Measurements from ENCODE around the gene LTBP1. TPM values are rescaled to one million over a fixed set of nuclear protein-coding genes. Genes with fewer than 3 reads are reported as not detected.

The LTBP1 gene
- total RNA-seq, 1 experiment from 2014 or later: 11.8 TPM

DNA sequence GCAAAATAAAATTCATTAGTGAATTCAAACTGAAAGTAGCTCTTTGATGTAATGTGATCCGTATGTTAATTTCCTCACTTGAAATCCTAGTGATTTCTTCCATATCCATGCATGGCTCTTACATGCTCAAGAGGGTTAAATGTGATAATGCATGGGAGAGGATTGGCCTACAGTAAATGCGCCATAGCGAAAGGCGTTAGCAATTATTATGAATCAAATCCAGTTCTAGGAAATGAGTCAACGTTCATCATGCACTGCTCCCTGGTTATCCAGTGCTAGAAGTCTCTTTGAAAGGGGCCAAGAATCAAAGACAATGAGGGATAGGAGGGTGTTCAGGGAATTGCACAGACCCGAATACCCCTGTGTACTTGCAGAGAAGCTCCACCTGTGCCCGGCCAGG is 428.3 kb downstream of the LTBP1 start:
- Histone ChIP-seq H3K4me3 (ENCODE audit: low read length) (no peak overlapping the region), H3K9me3 (ENCODE audit: low read length) (no peaks in the 10 kb centered on the region), H3K4me2 (ENCODE audit: low read depth, low read length, poor library complexity, severe bottlenecking) (no peak overlapping the region), H3K9ac (ENCODE audit: low read length) (no peak overlapping the region), H3K4me1 (ENCODE audit: low read length) (no peaks in the 10 kb centered on the region), H3K79me2 (ENCODE audit: low read length) (no peaks in the 10 kb centered on the region), H3K27me3 (ENCODE audit: low read length) (no peaks in the 10 kb centered on the region), H3K9me2 (replicated peaks; ENCODE audit: insufficient read depth, low read length) (no peaks in the 10 kb centered on the region), H2AFZ (ENCODE audit: low read length) (no peak overlapping the region), H4K20me1 (ENCODE audit: insufficient read depth, low read depth, low read length) (no peaks in the 10 kb centered on the region), H3K27ac (ENCODE audit: low read length) (no peak overlapping the region), H3K36me3 (ENCODE audit: insufficient read depth, low read length) (no peaks in the 10 kb centered on the region)
- DNase-seq: no peak

GRCh38 chr2:33377048-33377447 is 430.3 kb downstream of the LTBP1 start:
- no peak overlapping the region for H3K4me3 ChIP-seq (ENCODE audit: low read length)
- no peak overlapping the region for H2AFZ ChIP-seq (ENCODE audit: low read length)
- no peak overlapping the region for H3K4me2 ChIP-seq (ENCODE audit: low read depth, low read length, poor library complexity, severe bottlenecking)
- no peaks in the 10 kb centered on the region for H3K36me3 ChIP-seq (ENCODE audit: insufficient read depth, low read length)
- H3K9me2 ChIP-seq (replicated peaks; ENCODE audit: insufficient read depth, low read length): no peaks in the 10 kb centered on the region
- no peaks in the 10 kb centered on the region for H4K20me1 ChIP-seq (ENCODE audit: insufficient read depth, low read depth, low read length)
- H3K9ac ChIP-seq (ENCODE audit: low read length): no peak overlapping the region
- H3K27me3 ChIP-seq (ENCODE audit: low read length): no peaks in the 10 kb centered on the region
- no peak overlapping the region for H3K27ac ChIP-seq (ENCODE audit: low read length)
- no peaks in the 10 kb centered on the region for H3K79me2 ChIP-seq (ENCODE audit: low read length)
- H3K4me1 ChIP-seq (ENCODE audit: low read length): 0 out of 2 replicates have a peak, but pooled peaks cover 3% of the 10 kb centered on the region
- H3K9me3 ChIP-seq (ENCODE audit: low read length): no peaks in the 10 kb centered on the region
- peak; percentile 25 for DNase-seq

- H3K36me3 ChIP-seq (ENCODE audit: insufficient read depth, low read length): no peaks in the 10 kb centered on the region
- no peak overlapping the region for H3K9ac ChIP-seq (ENCODE audit: low read length)
- H3K9me2 ChIP-seq (replicated peaks; ENCODE audit: insufficient read depth, low read length): no peaks in the 10 kb centered on the region
- 0 out of 2 replicates have a peak, but pooled peaks cover 3% of the 10 kb centered on the region for H3K4me1 ChIP-seq (ENCODE audit: low read length)
- H2AFZ ChIP-seq (ENCODE audit: low read length): no peak overlapping the region
- H3K79me2 ChIP-seq (ENCODE audit: low read length): no peaks in the 10 kb centered on the region
- no peaks in the 10 kb centered on the region for H4K20me1 ChIP-seq (ENCODE audit: insufficient read depth, low read depth, low read length)
- H3K27me3 ChIP-seq (ENCODE audit: low read length): no peaks in the 10 kb centered on the region
- H3K4me3 ChIP-seq (ENCODE audit: low read length): no peak overlapping the region
- no peak overlapping the region for H3K27ac ChIP-seq (ENCODE audit: low read length)
- DNase-seq: peak; percentile 27
- no peak overlapping the region for H3K4me2 ChIP-seq (ENCODE audit: low read depth, low read length, poor library complexity, severe bottlenecking)
- no peaks in the 10 kb centered on the region for H3K9me3 ChIP-seq (ENCODE audit: low read length)
Measured at GRCh38 chr2:33378556-33379210, 431.9 kb downstream of the LTBP1 start.

- Histone ChIP-seq H3K9me3 (ENCODE audit: low read length) (no peaks in the 10 kb centered on the region), H3K9me2 (replicated peaks; ENCODE audit: insufficient read depth, low read length) (no peaks in the 10 kb centered on the region), H3K36me3 (ENCODE audit: insufficient read depth, low read length) (no peaks in the 10 kb centered on the region), H3K27me3 (ENCODE audit: low read length) (no peaks in the 10 kb centered on the region), H3K27ac (ENCODE audit: low read length) (no peak overlapping the region), H2AFZ (ENCODE audit: low read length) (no peak overlapping the region), H3K4me3 (ENCODE audit: low read length) (no peak overlapping the region), H3K4me2 (ENCODE audit: low read depth, low read length, poor library complexity, severe bottlenecking) (no peak overlapping the region), H3K4me1 (ENCODE audit: low read length) (0 out of 2 replicates have a peak, but pooled peaks cover 3% of the 10 kb centered on the region), H3K9ac (ENCODE audit: low read length) (no peak overlapping the region), H4K20me1 (ENCODE audit: insufficient read depth, low read depth, low read length) (no peaks in the 10 kb centered on the region), H3K79me2 (ENCODE audit: low read length) (no peaks in the 10 kb centered on the region)
- peak; percentile 68 for DNase-seq
Measured at GRCh38 chr2:33380001-33380609, 433.4 kb downstream of the LTBP1 start.

DNA sequence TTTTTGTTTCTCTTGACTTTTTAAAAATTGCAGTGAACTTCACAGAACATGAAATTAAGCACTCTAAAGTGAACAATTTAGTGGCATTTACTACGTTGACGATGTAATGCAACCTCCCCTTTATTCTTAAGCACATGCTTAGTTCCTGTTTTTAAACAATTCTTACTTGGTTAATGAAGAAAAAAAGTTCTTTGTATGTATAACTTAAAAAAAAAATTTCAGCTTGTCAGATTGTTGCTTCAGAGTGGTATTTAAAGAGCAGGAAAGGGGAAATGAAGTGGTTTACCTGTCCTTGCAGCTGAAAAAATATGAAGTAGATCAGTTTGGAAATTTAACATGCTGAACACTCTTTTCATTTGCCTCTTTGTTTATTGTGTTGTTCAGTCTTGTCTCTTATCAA is 434.0 kb downstream of the LTBP1 start:
- no peaks in the 10 kb centered on the region for H3K9me2 ChIP-seq (replicated peaks; ENCODE audit: insufficient read depth, low read length)
- no peak overlapping the region for H2AFZ ChIP-seq (ENCODE audit: low read length)
- no peaks in the 10 kb centered on the region for H4K20me1 ChIP-seq (ENCODE audit: insufficient read depth, low read depth, low read length)
- H3K79me2 ChIP-seq (ENCODE audit: low read length): no peaks in the 10 kb centered on the region
- H3K27me3 ChIP-seq (ENCODE audit: low read length): no peaks in the 10 kb centered on the region
- H3K36me3 ChIP-seq (ENCODE audit: insufficient read depth, low read length): no peaks in the 10 kb centered on the region
- no peak overlapping the region for H3K9ac ChIP-seq (ENCODE audit: low read length)
- H3K9me3 ChIP-seq (ENCODE audit: low read length): no peaks in the 10 kb centered on the region
- H3K4me3 ChIP-seq (ENCODE audit: low read length): no peak overlapping the region
- 0 out of 2 replicates have a peak, but pooled peaks cover 3% of the 10 kb centered on the region for H3K4me1 ChIP-seq (ENCODE audit: low read length)
- DNase-seq: peak; percentile 36
- H3K27ac ChIP-seq (ENCODE audit: low read length): no peak overlapping the region
- H3K4me2 ChIP-seq (ENCODE audit: low read depth, low read length, poor library complexity, severe bottlenecking): no peak overlapping the region

DNA sequence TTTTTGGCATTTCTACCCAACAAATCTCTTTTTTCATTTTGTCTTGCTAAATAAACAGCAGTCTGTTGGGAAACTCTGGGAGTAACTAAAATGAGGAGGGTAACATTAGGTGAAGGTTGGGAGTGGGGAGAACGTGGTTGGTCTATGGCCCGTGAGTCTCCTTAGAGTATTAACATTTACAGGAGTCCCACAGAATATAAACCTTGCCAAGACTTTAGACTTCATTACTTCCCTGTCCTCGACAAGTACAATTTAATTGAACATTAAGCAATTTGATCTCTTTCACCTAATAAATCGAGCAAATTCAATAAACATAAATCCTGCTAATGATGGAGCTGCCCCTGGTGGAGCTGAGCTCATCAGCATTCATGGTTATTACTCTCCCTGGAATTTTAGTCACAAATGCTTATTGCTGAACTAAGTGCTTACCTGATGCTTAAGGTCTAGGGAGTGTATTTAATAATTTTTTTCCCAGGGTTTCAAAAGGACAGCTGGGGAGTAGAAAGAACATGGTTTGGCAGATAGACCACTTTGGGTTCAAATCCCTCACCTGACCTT is 434.6 kb downstream of the LTBP1 start:
- Histone ChIP-seq H3K9ac (ENCODE audit: low read length) (no peak overlapping the region), H3K4me3 (ENCODE audit: low read length) (no peak overlapping the region), H2AFZ (ENCODE audit: low read length) (no peak overlapping the region), H3K9me3 (ENCODE audit: low read length) (no peaks in the 10 kb centered on the region), H3K79me2 (ENCODE audit: low read length) (no peaks in the 10 kb centered on the region), H4K20me1 (ENCODE audit: insufficient read depth, low read depth, low read length) (no peaks in the 10 kb centered on the region), H3K4me1 (ENCODE audit: low read length) (0 out of 2 replicates have a peak, but pooled peaks cover 3% of the 10 kb centered on the region), H3K27me3 (ENCODE audit: low read length) (no peaks in the 10 kb centered on the region), H3K9me2 (replicated peaks; ENCODE audit: insufficient read depth, low read length) (no peaks in the 10 kb centered on the region), H3K27ac (ENCODE audit: low read length) (no peak overlapping the region), H3K4me2 (ENCODE audit: low read depth, low read length, poor library complexity, severe bottlenecking) (no peak overlapping the region), H3K36me3 (ENCODE audit: insufficient read depth, low read length) (no peaks in the 10 kb centered on the region)
- DNase-seq: no peak

GRCh38 chr2:33383855-33384598 is 437.3 kb downstream of the LTBP1 start:
- Histone ChIP-seq H3K27me3 (ENCODE audit: low read length) (no peaks in the 10 kb centered on the region), H3K36me3 (ENCODE audit: insufficient read depth, low read length) (no peaks in the 10 kb centered on the region), H4K20me1 (ENCODE audit: insufficient read depth, low read depth, low read length) (no peaks in the 10 kb centered on the region), H3K9ac (ENCODE audit: low read length) (no peak overlapping the region), H3K9me2 (replicated peaks; ENCODE audit: insufficient read depth, low read length) (no peaks in the 10 kb centered on the region), H3K79me2 (ENCODE audit: low read length) (no peaks in the 10 kb centered on the region), H3K9me3 (ENCODE audit: low read length) (no peaks in the 10 kb centered on the region), H2AFZ (ENCODE audit: low read length) (no peak overlapping the region), H3K4me3 (ENCODE audit: low read length) (no peak overlapping the region), H3K4me2 (ENCODE audit: low read depth, low read length, poor library complexity, severe bottlenecking) (no peak overlapping the region), H3K27ac (ENCODE audit: low read length) (no peak overlapping the region), H3K4me1 (ENCODE audit: low read length) (0 out of 2 replicates have a peak, but pooled peaks cover 3% of the 10 kb centered on the region)
- DNase-seq: no peak

DNA sequence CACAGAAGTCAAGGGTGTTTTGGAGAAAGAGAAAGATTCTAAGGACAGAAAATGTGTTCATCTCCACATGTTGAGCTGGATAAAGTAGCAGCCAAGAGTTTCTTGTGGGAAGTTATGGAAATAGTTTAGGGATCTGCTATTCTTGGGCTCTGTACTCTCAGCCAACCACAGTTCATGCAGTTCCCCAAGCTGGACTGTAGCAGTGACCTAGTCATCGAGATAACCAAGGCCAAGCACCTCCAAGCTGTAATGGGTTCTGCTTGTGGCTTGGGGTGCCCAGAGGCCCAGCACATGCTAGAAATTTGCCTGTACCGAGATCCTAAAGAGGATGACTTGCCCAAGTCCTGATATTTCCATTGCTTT is 437.8 kb downstream of the LTBP1 start:
- H3K9me3 ChIP-seq (ENCODE audit: low read length): no peaks in the 10 kb centered on the region
- no peaks in the 10 kb centered on the region for H3K79me2 ChIP-seq (ENCODE audit: low read length)
- H3K9me2 ChIP-seq (replicated peaks; ENCODE audit: insufficient read depth, low read length): no peaks in the 10 kb centered on the region
- H3K4me2 ChIP-seq (ENCODE audit: low read depth, low read length, poor library complexity, severe bottlenecking): no peak overlapping the region
- H4K20me1 ChIP-seq (ENCODE audit: insufficient read depth, low read depth, low read length): no peaks in the 10 kb centered on the region
- H3K36me3 ChIP-seq (ENCODE audit: insufficient read depth, low read length): no peaks in the 10 kb centered on the region
- DNase-seq: no peak
- H3K27me3 ChIP-seq (ENCODE audit: low read length): no peaks in the 10 kb centered on the region
- no peak overlapping the region for H2AFZ ChIP-seq (ENCODE audit: low read length)
- 0 out of 2 replicates have a peak, but pooled peaks cover 3% of the 10 kb centered on the region for H3K4me1 ChIP-seq (ENCODE audit: low read length)
- H3K27ac ChIP-seq (ENCODE audit: low read length): no peak overlapping the region
- H3K9ac ChIP-seq (ENCODE audit: low read length): no peak overlapping the region
- H3K4me3 ChIP-seq (ENCODE audit: low read length): no peak overlapping the region
